Measurements from ENCODE around the gene STOML1. TPM values are rescaled to one million over a fixed set of nuclear protein-coding genes. Genes with fewer than 3 reads are reported as not detected.

Gene STOML1
- total and polyA plus RNA-seq, 2 experiments from 2014 or later, result 8.2 to 15.6 TPM

- Histone ChIP-seq H3K4me3 (no peak overlapping the region), H3K4me1 (ENCODE audit: low read depth) (peaks cover 6% of the 10 kb centered on the region), H3K27ac (no peak overlapping the region), H3K27me3 (no peaks in the 10 kb centered on the region), H3K36me3 (no peaks in the 10 kb centered on the region), H3K9me3 (ENCODE audit: low read depth) (no peaks in the 10 kb centered on the region)
- no peak for TF ChIP-seq CTCF (IDR thresholded peaks at IDR 0.05; ENCODE audit: low read depth, low read length)
- DNase-seq (ENCODE audit: low read depth in 1 of 2, low spot score in 1 of 2), result peak in 1 of 2 donors; percentile 9
Observed at GRCh38 chr15:73987681-73988444, 4.2 kb downstream of the STOML1 start.

- TF ChIP-seq CTCF (IDR thresholded peaks at IDR 0.05; ENCODE audit: low read depth, low read length), result no peak
- H3K9me3 ChIP-seq (ENCODE audit: low read depth), result no peaks in the 10 kb centered on the region
- no peak overlapping the region for H3K4me3 ChIP-seq
- no peak for DNase-seq (ENCODE audit: low read depth in 1 of 2, low spot score in 1 of 2)
- no peaks in the 10 kb centered on the region for H3K27me3 ChIP-seq
- no peaks in the 10 kb centered on the region for H3K36me3 ChIP-seq
- no peak overlapping the region for H3K27ac ChIP-seq
- peaks cover 12% of the 10 kb centered on the region for H3K4me1 ChIP-seq (ENCODE audit: low read depth)
Observed at GRCh38 chr15:73987250-73987649, 4.8 kb downstream of the STOML1 start.

GRCh38 chr15:73986776-73987056 lies 5.4 kb downstream of the STOML1 start:
- no peaks in the 10 kb centered on the region for H3K36me3 ChIP-seq
- no peaks in the 10 kb centered on the region for H3K27me3 ChIP-seq
- no peaks in the 10 kb centered on the region for H3K9me3 ChIP-seq (ENCODE audit: low read depth)
- no peak overlapping the region for H3K4me3 ChIP-seq
- H3K4me1 ChIP-seq (ENCODE audit: low read depth), result peaks cover 14% of the 10 kb centered on the region
- no peak overlapping the region for H3K27ac ChIP-seq
- DNase-seq (ENCODE audit: low read depth in 1 of 2, low spot score in 1 of 2), result no peak
- no peak for TF ChIP-seq CTCF (IDR thresholded peaks at IDR 0.05; ENCODE audit: low read depth, low read length)

GRCh38 chr15:73986055-73986775 lies 5.9 kb downstream of the STOML1 start:
- Histone ChIP-seq H3K9me3 (ENCODE audit: low read depth) (no peaks in the 10 kb centered on the region), H3K27me3 (no peaks in the 10 kb centered on the region), H3K4me3 (no peak overlapping the region), H3K36me3 (no peaks in the 10 kb centered on the region), H3K4me1 (ENCODE audit: low read depth) (peaks cover 10% of the 10 kb centered on the region), H3K27ac (no peak overlapping the region)
- peak in 1 of 2 donors; percentile 16 for DNase-seq (ENCODE audit: low read depth in 1 of 2, low spot score in 1 of 2)
- no peak for TF ChIP-seq CTCF (IDR thresholded peaks at IDR 0.05; ENCODE audit: low read depth, low read length)

GRCh38 chr15:73985101-73985873 lies 6.8 kb downstream of the STOML1 start:
- Histone ChIP-seq H3K4me3 (no peak overlapping the region), H3K9me3 (ENCODE audit: low read depth) (no peaks in the 10 kb centered on the region), H3K27me3 (no peaks in the 10 kb centered on the region), H3K27ac (no peak overlapping the region), H3K36me3 (no peaks in the 10 kb centered on the region), H3K4me1 (ENCODE audit: low read depth) (peaks cover 9% of the 10 kb centered on the region)
- no peak for TF ChIP-seq CTCF (IDR thresholded peaks at IDR 0.05; ENCODE audit: low read depth, low read length)
- peak in 1 of 2 donors; percentile 32 for DNase-seq (ENCODE audit: low read depth in 1 of 2, low spot score in 1 of 2)

All from cardiac muscle cell (in vitro differentiated cells and primary cell).